CD4-positive, alpha-beta T cell treated with Interferon alpha-2 for 1 hour (primary cell): Measurements from ENCODE around the gene AIMP2.
"Not testable (repeated sequence)": the region's sequence is repeated elsewhere in the genome, so short reads cannot be mapped to it uniquely, and the experiment has no call there.

Experiments used
- DNase-seq, 2 donors: peaks; one replicate each; pipeline ENCODE4 v3.0.0-alpha.2; 2020 to 2022

AIMP2 gene

DNA sequence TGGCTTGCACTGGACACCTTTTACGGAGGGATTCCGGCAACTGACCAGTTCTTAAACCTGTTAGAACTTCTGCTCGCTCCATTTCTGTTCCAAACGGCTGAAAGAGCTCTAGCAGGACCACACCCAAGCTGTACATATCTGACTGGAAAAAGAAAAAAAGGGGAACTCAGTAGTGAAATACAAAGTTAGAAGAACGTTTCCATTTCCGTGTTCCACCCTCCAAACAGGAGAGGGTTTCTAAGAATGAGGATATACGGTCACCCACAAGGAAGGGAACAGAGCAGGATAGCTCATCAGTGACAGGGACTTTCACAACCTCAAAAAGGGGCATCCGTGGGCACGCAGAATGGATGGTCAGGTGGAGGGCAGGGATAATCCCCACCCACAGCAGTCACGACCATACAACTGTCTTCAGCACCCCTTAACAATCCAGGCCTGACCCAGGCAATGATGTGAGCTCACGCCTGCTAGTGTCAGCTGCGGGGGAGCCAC, 17.8 kb downstream of the AIMP2 start:
- DNase-seq = peak; percentile 10 to 37

DNA sequence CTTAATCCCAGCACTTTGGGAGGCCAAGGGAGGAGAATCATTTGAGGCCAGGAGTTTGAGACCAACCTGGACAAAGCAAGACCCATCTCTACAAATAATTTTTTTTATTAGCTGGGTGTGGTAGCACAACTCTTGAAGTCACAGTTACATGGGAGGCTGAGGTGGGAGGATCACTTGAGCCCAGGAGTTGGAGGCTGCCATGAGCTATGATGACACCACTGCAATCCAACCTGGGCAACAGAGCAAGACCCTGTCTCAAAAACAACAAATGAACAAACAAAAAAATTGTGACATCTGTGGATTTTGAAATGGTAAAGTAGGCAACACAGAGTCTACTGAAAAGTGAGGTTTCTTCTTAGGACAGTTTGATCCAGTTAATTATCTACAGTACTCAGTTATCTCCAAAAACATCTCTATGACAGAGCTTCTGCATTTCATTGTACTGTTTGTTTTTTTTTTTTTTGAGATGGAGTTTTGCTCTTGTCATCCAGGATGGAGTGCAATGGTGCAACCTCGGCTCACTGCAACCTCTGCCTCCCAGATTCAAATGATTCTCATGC, 18.8 kb downstream of the AIMP2 start:
- no peak for DNase-seq

DNA sequence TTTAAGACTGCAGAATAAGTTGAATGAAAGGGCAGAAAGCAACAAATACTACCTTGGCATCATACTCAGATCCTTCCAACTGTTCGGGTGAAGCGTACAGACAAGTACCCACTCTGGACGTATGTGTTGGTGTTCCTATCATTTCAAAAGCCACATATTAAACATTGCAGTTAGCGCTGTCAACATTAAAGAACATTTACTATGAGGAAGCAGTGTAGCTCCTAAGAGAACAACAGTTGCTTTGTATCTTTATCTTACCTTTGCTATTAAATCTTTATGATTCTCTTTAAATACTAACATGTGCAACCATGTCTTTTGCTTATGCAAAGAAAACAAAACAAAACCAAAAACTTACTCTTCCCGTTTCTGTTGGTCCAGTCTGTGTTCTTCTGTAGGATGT, 19.5 kb downstream of the AIMP2 start:
- DNase-seq = no peak

DNA sequence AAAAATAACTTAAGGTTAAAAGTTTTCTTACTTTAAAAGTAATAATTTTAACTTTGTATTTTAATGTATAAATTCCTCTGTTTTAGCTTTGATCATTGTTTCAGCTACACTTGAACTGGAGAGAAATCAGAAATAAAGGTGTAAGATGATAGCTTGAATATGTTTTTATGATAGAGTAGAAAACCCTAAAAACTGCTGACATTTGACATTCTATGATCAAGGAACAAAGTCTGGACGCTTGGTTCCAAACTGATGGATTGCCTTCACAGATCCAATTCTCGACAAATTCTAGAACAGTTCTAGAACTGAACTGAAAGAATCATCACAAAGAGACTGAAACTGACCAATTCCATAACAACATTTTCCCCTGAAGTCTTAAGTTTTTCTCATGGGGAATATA, 21.9 kb downstream of the AIMP2 start, which contains the start of gene ANKRD61:
TSS of gene ANKRD61 (plus strand) at position 389 of the 400 bp plus-strand sequence. CDS start at position 389, 0 bp downstream.
- no peak for DNase-seq

DNA sequence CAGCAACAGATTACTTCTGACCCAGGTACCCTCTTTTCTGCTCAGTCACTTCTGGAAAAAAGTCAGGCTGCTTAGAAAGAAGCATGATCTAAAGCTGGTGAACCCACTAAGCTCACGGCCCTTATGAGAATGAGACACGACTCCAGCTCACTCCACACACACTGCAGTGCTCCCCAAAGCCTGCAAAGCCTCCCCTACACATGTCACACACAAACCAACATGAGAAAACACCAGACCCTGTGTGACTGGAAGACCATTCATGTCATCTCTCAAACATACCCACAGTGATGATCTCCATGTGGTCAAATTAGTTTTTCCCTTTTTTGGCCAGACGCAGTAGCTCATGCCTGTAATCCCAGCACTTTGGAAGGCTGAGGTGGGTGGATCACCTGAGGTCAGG, 22.5 kb downstream of the AIMP2 start:
- DNase-seq = no peak

DNA sequence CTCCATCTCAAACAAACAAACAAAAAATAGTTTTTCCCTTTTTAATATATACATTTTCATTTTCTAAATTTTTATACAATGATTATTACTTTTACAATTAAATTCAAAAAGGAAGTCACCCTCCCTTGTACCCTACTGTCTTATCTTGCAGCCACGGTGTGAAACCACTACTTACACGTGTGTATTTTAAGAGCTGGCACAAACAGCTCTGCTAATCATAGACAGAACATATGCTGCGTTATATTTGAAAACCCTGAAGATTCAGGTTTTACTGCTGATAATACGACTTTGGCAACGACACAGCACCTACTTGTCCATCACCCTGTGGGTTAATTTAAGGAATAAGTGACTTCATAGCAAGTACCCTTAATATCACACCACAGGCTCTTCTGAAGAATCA, 23.1 kb downstream of the AIMP2 start:
- DNase-seq = peak in 1 of 2 donors; percentile 15

DNA sequence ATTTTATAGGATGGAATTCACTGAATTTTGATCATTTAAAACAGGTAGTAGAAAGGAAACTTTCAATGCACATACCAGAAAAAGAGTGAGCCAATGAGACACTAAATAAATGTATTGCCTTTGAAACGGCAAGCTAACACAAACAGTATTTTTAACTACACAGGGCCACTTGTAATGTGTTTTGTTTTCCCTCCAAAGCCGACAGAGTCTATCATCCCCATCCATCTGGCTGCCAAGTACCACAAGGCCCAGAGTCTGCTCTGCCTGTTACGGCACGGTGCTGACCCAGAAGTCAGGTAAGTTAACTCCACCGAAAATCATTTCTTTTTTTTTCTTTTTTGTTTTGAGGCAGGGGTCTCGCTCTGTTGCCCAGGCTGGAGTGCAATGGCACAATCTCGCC, 23.6 kb downstream of the AIMP2 start:
- DNase-seq = no peak

DNA sequence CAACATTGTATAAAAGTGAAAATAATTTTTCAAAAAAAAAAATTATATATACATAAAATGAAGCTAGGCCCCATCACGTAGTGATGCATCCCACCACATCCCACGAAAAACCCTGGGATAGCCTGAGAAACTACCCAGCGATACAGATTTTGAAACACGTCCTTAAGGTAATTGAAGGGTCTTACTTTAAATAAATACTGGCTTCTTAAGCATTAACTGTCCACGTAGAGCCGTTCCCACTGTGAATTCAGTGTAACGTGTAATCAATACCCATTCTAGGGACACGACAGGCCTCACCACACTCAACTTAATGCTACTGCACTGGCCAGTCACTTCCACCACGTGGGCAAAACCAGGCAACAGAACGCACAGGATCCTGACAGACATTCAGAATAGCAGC, 26.1 kb downstream of the AIMP2 start:
- DNase-seq = no peak

DNA sequence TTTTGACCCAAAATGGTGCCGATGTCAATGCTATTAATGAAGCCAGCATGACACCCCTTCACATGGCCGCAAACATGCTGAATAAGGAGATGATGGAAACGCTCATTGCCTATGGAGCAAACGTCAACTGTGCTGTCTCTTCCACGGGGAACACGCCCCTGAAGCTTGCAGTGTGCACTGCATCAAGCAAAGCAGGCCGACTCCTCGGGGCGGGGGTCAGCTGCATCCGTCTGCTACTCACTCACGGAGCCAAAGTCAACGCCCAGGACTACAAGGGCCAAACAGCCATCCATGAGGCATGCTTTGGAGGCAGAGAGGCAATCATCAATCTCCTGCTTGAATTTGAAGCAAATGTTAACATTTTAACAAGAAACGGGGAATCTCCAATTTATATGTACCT, 26.6 kb downstream of the AIMP2 start:
- DNase-seq = no peak

DNA sequence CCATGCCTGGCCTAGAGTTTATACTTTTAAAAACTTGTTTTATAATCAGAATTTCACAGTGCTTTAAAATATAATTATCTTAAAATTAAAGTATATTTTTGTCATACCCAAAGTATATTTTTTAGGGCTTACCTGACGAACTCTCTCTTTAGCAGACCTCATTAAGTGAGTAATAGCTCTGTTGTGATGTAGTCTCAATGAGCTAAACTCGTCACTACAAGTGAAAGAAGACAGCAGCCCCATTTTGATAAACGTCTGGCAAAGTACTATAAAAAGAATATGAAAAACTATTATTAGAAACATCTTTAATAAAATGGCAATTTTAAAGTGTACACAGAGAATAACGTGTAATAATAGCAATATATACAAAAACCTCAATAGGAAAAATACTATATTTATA, 40.7 kb downstream of the AIMP2 start:
- no peak for DNase-seq

DNA sequence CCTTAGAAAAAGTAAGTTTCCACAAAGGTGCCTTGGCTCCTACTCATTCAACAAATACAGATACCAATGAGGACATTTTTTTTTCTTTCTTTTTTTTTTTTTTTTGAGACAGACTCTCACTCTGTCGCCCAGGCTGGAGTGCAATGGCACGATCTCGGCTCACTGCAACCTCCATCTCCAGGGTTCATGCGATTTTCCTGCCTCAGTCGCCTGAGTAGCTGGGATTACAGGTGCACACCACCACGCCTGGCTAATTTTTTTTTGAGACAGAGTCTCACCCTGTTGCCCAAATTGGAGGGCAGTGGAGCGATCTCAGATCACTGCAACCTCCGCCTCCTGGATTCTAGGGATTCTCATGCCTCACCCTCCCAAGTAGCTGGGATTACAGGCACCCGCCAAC, 42.1 kb downstream of the AIMP2 start:
- DNase-seq = not testable (repeated sequence)

DNA sequence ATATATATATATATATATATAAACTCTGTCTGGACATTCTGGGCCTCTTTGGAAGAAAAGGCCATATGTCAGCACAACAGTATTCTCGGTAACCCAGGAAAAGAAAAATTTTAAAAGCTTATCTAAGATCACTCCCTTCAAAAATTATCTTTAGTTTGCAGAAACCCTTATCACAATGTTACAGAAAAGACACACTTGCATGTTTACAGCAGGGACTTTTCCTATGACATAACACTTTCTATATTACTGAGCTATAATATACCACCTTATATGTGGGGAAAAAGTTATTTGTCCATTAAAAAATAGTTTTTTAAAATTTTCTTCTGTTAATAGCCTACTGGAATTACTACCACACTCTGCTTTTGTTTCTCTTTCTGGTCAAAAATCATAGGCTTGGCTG, 47.5 kb downstream of the AIMP2 start:
- no peak for DNase-seq

DNA sequence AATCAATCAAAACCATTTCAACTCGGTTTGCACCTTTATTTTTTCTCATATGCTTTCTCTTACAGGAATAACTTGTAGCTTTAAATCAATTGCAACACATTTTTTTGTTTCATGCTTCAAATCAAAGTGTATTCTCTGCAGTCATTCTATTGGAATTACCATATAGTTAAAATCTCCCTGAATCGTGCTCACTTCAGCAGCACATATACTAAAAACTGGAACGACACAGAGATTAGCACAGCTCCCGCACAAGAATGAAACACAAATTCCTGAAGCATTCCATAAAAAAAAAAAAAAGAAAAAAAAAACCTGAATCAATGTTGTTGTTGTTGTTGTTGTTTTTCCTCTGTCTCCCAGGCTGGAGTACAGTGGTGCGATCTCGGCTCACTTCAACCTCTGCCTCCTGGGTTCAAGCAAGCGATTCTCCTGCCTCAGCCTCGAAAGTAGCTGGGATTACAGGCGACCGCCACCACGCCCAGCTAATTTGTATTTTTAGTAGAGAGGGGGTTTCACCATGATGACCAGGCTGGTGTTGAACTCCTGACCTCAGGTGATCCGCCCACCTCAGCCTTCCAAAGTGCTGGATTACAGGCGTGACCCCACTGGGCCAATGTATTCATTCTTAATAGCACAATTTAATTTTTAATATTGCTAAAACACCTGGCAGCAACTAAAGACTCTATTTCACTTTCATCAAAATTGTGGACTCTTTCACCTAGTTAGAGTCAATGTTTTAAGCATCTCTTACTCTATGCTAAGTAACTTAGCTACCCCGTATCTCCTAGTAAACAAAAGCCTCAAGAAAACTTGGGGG, 48.5 kb downstream of the AIMP2 start:
- DNase-seq = no peak

DNA sequence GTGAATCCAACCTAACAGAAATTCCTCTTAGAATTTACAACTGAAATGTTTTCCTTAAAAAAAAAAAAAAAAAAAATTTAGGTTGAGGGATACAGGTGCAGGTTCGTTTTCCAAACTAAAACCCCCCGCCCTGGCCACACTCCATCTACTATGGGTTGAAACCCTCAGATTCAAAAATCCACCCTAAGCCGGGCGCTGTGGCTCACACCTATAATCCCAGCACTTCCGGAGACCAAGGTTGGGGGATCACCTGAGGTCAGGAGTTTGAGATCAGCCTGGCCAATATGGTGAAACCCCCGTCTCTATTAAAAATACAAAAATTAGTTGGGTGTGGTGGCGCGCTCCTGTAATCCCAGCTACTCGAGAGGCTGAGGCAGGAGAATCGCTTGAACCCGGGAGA, 50.9 kb downstream of the AIMP2 start:
- DNase-seq = not testable (repeated sequence)

DNA sequence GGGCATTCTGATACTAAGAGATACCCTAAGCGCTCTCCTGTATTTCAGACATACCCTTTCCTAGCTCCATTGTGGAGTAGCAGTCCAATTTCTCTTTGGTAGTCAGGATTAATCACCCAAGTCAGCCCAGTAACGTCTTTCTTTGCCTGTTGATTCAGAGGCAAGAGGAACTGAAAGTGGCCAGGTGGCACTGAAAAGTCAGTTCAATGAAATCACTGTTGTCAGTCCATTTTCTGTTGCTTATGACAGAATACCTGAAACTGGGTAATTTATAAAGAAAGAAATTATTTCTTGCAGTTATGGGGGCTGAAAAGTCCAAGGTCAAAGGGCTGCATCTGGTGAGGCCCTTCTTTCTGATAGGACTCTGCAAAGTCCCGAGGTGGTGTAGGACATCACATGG, 62.3 kb downstream of the AIMP2 start:
- DNase-seq = peak in 1 of 2 donors; percentile 19
